Activated T-cell treated with anti-CD3 and anti-CD28 coated beads for 1 hour (primary cell): ENCODE results near the gene TMEM154.

ENCODE experiments used
- DNase-seq: peaks from one replicate; pipeline ENCODE4 v3.0.0-alpha.2; 2020; ENCODE audit warnings: low read depth

TMEM154 gene

GRCh38 chr4:152696764-152697261 is 17.0 kb upstream of the TMEM154 start:
- DNase-seq: peak; percentile 10

- no peak for DNase-seq
These were observed 14.1 kb upstream of the TMEM154 start for GRCh38 chr4:152693871-152694270.

DNA sequence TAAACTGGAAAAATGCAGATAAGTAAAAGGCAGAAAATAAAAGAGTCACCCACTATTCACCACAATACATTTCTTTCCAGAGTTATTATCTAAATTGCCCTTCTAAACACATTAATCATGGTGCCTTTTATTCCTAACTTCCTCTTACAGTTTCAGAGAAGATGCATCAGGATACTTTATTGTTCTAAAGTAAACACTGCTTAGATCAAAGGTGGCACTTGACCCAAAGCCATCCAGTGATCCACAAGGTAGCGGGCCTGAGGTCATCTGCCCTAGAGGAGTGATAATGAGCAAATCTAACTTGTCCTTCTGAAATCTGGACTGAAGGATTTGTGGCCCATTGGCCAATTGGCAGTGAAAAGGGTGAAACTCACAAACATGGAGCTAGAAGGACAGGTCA is 12.0 kb upstream of the TMEM154 start:
- DNase-seq: no peak

GRCh38 chr4:152690706-152691651 is 11.2 kb upstream of the TMEM154 start:
- no peak for DNase-seq

DNA sequence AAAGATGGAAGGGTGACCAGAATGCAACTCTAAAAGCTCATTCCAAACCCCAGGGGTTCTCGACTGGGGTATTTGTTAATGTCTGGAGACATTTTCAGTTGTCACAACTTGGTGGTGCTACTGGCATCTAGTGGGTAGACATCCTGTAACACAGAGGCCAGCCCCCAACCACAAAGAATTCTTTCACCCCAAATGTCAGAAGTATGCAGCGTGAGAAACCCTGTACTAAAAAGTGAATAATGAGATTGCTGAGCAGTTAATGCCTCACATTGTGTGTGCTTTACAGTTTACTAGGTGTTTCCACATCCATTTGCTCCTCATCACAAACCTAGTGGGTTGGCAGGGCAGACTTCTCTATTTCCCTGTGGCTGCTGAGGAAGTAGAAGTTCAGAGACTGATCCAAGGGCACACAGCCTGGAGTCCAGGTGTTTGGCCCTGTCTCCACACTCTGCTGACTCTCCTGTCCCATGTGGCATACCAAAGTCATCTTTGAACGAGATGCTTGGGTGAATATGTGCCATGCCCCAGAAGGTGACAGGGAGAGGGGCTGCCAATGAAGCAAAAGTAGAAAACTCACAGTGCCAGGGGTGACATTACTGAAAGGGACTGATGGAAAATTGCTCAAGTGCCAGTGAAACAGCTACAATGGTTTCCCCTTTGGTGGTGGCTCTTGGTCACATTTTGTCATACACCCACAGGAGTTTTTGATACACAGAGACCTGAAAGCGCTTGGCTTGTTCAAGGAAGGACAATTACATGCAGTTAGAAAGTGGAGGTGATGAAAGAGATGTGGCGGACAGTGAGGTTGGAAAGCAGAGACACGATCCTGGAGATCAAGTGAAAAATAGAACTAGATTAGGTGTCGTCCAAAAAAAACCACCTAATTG is 10.1 kb upstream of the TMEM154 start:
- no peak for DNase-seq

GRCh38 chr4:152687974-152688599 is 8.3 kb upstream of the TMEM154 start:
- no peak for DNase-seq

DNA sequence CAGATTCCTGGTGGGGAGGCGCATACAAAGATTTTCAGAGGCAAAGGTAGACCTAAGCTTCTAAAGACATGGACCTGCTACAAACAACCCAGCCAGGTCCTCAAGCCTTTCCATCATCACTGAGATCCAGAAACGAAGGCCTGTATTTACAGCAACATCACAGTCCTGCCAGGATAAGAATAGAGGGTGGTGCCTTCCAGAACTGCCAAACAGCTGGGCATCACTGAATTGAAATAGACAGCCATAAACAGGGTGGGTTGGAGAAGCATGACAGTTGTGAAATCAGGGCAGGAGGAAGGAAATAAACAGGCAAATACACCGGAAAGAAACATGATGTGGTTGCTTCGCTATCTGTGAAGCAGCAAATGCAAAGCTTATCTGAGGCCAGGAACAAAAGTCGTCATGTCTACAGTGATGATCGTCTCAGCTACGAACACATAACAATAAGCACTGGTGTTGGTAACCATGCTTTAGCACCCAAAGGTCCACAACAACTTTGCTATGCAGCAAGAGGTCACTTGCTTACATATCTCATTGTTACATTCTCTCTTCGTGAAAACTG is 6.7 kb upstream of the TMEM154 start:
- DNase-seq: no peak

- DNase-seq: no peak
These were observed 4.8 kb upstream of the TMEM154 start for GRCh38 chr4:152684587-152684986.

DNA sequence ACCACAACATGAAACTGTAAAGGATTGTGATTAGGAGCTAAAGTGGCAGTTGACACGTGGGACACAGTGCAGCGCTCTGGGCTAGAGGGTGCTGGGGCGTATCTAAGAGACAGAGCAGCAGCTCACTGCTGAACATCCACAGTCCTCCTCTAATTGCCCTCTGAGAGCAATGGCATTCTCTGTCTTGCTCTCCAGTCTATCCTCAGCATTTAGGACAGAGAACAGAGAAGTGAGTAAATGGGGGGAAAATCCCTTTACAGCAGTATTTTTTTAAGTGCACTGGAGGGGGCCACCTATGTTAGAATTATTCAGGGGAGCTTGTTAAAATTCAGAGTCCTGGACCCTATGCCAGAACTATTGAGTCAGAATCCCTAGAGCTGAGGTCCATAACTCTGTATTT is 4.2 kb upstream of the TMEM154 start:
- no peak for DNase-seq

- DNase-seq: no peak
These were observed 2.5 kb upstream of the TMEM154 start for GRCh38 chr4:152682143-152682941.

DNA sequence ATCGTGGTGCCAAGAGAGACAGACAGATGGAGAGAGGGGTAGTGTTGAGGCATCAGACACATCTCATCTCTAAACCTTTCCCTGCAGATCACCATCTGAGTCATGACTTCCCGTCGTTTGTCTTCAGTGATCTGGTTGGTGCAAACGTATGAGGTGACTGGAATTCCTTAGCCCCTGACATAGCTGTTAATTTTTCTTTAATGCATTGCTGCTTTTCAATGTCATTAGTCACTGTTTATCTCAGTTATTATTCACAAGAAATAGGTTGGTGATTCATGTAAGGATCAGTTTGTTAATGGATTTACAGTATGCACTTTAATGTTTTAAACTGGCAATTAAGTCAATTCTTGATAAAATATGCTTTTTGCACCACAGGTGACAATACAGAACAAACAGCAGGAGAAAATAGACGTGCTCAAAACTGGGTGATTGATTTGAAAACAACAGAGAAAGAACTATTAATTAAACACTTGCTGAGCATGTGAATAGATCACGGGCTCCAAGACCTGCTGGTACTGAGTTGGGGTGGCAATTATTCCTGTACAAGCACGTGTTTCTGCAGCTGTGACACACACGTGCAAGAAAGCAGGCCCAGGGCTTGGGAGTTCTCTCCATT is 1.3 kb upstream of the TMEM154 start:
- no peak for DNase-seq

DNA sequence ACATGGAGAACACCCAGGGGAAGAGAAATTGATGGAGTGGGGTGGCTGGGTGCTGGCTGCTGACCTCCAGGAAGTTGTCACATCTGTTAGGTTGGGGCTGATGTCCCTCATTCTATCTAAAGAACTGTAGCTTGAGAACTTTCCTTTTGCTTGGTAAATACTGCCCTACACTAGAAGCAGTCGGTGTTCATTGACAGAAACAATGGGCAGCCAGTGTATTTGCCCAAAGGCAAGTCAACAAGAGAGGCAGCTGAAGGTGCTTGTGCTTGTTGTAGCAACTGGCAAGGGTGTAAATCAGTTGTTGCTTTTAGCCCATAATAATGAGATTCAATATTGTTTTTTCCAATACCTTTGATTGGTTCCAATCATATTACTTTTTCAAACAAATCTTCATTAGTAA is 956 bp downstream of the TMEM154 start:
- DNase-seq: no peak

DNA sequence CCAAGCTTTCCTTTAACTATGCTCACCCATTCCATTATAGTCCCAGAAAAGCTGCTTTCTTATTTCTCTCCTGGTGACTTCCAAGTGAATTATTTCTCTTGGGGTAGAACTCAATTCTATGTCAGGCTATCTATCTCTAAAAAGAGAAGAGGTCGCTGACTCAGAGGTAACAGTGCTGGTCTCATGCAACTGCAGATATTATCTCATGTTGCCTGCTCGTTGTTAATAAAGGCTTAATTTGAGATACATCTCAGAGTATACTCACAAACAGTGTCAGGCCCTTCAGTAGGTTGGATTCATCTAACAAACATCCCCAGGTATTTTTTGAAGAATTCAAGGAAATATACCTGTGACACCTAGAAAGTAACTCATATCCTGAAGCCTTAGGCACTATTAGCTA is 2.7 kb downstream of the TMEM154 start:
- no peak for DNase-seq

DNA sequence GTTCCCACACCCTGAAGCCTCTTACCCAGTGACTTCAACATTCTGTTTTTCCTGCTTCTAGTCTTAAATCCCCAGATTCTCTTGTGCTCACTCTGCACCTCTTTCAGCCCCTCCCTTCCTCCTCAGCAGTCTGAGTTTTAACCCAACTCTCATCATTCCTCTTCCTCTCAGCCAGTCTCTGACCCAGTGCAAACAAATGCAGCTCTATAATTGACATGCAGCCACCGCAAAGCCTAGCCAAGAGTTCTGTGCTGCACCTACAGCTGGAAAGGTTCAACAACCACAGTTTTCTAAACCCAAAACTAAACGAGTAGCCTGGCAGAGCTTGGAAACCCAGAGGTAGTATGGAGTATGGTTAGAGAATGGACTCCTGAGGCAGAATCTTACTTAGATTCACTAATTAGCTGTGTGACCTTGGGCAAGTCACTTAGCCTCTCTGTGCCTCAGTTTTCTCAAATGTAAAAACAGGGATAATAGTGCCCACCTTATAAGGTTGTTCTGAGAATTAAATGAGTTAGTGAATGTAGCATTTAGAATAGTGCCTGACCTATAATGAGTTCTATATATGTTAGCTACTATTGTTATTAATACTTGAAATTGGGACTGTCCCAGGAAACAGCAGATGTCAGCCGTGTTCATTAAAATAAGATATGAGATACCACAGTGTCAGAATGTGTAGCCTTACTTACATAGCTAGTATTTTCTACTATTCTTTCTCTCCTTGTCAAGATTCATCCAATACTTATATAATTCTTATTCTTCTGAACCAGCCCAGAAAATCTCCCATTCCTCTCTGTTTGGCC is 3.5 kb downstream of the TMEM154 start:
- no peak for DNase-seq

GRCh38 chr4:152674359-152674758 is 5.4 kb downstream of the TMEM154 start:
- no peak for DNase-seq

GRCh38 chr4:152673489-152673888 is 6.3 kb downstream of the TMEM154 start:
- DNase-seq: no peak

DNA sequence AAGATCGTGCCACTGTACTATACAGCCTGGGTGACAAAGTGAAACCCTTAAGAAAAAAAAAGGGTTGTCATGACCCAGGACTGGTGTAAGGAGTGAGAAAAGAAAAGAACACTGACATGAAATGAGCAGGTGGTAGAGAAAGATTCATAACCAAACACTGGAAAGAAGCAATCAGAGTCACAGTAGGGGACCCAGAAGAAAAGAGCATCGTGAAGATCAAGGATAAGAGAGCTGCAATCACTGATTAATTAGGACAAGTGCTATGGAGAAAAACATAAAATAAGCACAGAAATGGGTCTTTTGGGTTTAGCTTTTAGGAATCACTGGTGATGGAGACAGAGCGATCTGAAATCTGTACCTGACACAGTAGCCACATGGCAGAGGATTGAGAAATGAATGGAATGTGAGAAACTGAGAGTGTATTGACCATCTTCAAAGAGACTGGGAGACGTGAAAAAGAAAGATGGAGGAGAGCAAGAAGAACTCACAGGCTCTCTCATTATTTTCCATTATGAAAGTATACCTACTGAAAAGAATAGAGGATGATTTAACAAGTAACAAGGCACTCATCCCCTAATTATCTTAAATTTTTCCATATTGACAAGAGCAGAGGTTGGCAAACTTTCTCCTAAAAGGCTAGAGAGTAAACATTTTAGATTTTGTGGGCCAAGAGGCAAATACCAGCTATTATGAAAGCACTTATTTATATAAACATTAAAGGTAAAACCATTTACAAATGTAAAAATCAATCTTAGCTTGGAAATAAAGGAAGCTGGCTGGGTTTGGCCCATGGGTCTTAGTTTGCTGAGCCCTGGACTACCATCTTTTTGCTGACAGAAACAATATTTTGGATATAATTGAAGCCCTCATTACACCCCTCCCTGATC is 7.3 kb downstream of the TMEM154 start:
- no peak for DNase-seq

DNA sequence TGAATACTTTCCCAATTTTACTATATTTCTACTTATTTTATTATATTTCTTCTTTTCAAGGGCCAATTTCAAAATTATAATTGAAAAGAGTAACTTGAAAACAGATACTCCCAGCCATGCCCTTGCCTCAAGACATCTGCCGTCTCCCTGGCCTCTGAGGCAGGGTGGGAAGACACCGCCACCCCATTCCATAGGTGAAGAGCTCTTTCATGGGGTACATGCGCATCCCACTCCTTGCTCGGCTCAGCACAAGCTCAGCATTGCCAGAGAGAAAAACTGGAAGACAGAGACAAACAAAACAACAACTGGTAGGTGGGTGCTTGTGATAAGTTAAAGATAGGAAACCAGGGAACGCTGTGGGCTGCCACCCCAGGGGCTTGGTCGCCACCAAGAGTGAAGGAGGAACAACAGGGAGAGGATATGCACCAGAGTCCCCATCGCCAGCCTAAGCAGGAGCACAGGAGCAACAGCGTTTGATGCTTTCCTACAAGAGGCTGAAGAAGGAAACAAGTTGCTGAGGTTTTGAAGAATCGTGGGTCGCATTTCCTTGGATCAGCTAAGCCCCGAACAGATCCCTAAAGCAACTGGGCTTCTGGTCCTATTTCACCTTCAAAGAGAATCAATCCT is 11.3 kb downstream of the TMEM154 start:
- no peak for DNase-seq
